SU-DHL-6 (cell line): Measurements from ENCODE around the gene ANKZF1.

Experiments used
- H2AFZ ChIP-seq: fragments of 200-600 bp; sonication (generic); 2 replicates; pipeline ENCODE4 v1.6.1; 2014; ENCODE audit warnings: low read depth, mild to moderate bottlenecking, moderate library complexity, mixed read lengths, antibody characterized with exemption, low read length; ENCODE audit not compliant: severe bottlenecking
- H3F3A ChIP-seq: fragments of 200-600 bp; shearing (Covaris generic); 2 replicates; pipeline ENCODE4 v1.6.0; 2016; ENCODE audit warnings: antibody characterized with exemption, mild to moderate bottlenecking; ENCODE audit not compliant: insufficient read depth
- H3K27ac ChIP-seq: fragments of 200-600 bp; sonication (generic); 2 replicates; pipeline ENCODE4 v1.5.1; 2016; ENCODE audit warnings: low read depth, mild to moderate bottlenecking, low read length, moderate library complexity, mixed read lengths
- H3K27me3 ChIP-seq: fragments of 200-600 bp; sonication (generic), shearing (Covaris generic); 2 replicates; pipeline ENCODE4 v1.6.0; 2014; ENCODE audit warnings: mild to moderate bottlenecking, low read length
- H3K36me3 ChIP-seq: fragments of 200-600 bp; sonication (generic); 2 replicates; pipeline ENCODE4 v1.6.1; 2014; ENCODE audit warnings: mild to moderate bottlenecking, low read length, mixed read lengths
- H3K4me2 ChIP-seq: fragments of 300-600, 200-600 bp; shearing (Covaris generic), sonication (generic); 2 replicates; pipeline ENCODE4 v1.6.0; 2014; ENCODE audit warnings: low read length, low read depth, mild to moderate bottlenecking; ENCODE audit not compliant: poor library complexity, severe bottlenecking
- H3K4me3 ChIP-seq: fragments of 200-600 bp; sonication (generic); 2 replicates; pipeline ENCODE4 v1.5.1; 2014; ENCODE audit warnings: antibody characterized with exemption, low read length, mild to moderate bottlenecking, mixed read lengths; ENCODE audit not compliant: insufficient read depth, poor library complexity, severe bottlenecking
- H3K79me2 ChIP-seq: fragments of 200-600 bp; sonication (generic); 2 replicates; pipeline ENCODE4 v1.6.1; 2014; ENCODE audit warnings: mild to moderate bottlenecking, low read length, moderate library complexity; ENCODE audit not compliant: insufficient read depth
- H3K9ac ChIP-seq: fragments of 200-600 bp; sonication (generic); 2 replicates; pipeline ENCODE4 v1.7.0; 2014; ENCODE audit warnings: mild to moderate bottlenecking, low read length
- H3K9me2 ChIP-seq: fragments of 200-600 bp; sonication (generic); replicated peaks from 2 replicates; pipeline ENCODE4 v1.6.1; 2014; ENCODE audit warnings: low read length; ENCODE audit not compliant: insufficient read depth
- H3K9me3 ChIP-seq: fragments of 200-600 bp; sonication (generic); 2 replicates; pipeline ENCODE4 v1.6.1; 2014; ENCODE audit warnings: low read length, mixed read lengths; ENCODE audit not compliant: insufficient read depth
- H4K20me1 ChIP-seq: fragments of 200-600 bp; sonication (generic); 2 replicates; pipeline ENCODE4 v1.6.1; 2014; ENCODE audit warnings: low read depth, mild to moderate bottlenecking, antibody characterized with exemption, low read length, moderate library complexity, mixed read lengths
- EZH2phosphoT487 ChIP-seq: fragments of 200-600 bp; sonication (generic), shearing (Covaris generic); conservative IDR thresholded peaks from 2 replicates; pipeline ENCODE4 v1.6.1; 2018; ENCODE audit warnings: mild to moderate bottlenecking, antibody characterized with exemption, low read length, moderate library complexity, mixed read lengths
- TF ChIP-seq, protein P1 (sequence below): fragments of 200-600 bp; sonication (generic); IDR thresholded peaks from one replicate; pipeline ENCODE4 v1.5.1; 2017; ENCODE audit warnings: antibody characterized with exemption, mild to moderate bottlenecking, low read length, moderate library complexity; ENCODE audit not compliant: insufficient read depth, poor library complexity, severe bottlenecking

ANKZF1 gene

GRCh38 chr2:219280651-219281050 is 51.0 kb downstream of the ANKZF1 start:
- no peaks in the 10 kb centered on the region for H3K36me3 ChIP-seq
- H3K9ac ChIP-seq = peak overlapping the region; percentile 63; the same call in 1 of the 2 replicates
- no peaks in the 10 kb centered on the region for H3K9me3 ChIP-seq
- peaks cover 13% of the 10 kb centered on the region for H3F3A ChIP-seq
- H3K9me2 ChIP-seq = no peaks in the 10 kb centered on the region
- no peaks in the 10 kb centered on the region for H3K27me3 ChIP-seq
- H3K4me2 ChIP-seq = peak overlapping the region; percentile 60
- TF ChIP-seq EZH2phosphoT487 = no peak
- TF ChIP-seq, protein P1, sequence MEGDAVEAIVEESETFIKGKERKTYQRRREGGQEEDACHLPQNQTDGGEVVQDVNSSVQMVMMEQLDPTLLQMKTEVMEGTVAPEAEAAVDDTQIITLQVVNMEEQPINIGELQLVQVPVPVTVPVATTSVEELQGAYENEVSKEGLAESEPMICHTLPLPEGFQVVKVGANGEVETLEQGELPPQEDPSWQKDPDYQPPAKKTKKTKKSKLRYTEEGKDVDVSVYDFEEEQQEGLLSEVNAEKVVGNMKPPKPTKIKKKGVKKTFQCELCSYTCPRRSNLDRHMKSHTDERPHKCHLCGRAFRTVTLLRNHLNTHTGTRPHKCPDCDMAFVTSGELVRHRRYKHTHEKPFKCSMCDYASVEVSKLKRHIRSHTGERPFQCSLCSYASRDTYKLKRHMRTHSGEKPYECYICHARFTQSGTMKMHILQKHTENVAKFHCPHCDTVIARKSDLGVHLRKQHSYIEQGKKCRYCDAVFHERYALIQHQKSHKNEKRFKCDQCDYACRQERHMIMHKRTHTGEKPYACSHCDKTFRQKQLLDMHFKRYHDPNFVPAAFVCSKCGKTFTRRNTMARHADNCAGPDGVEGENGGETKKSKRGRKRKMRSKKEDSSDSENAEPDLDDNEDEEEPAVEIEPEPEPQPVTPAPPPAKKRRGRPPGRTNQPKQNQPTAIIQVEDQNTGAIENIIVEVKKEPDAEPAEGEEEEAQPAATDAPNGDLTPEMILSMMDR = no peak
- H3K79me2 ChIP-seq = 0 out of 2 replicates have a peak, but pooled peaks cover 4% of the 10 kb centered on the region
- peak overlapping the region; percentile 98; the same call in 1 of the 2 replicates for H3K27ac ChIP-seq
- H4K20me1 ChIP-seq = no peaks in the 10 kb centered on the region
- H2AFZ ChIP-seq = no peak overlapping the region
- H3K4me3 ChIP-seq = no peak overlapping the region

GRCh38 chr2:219281588-219281987 is 52.0 kb downstream of the ANKZF1 start:
- peaks cover 13% of the 10 kb centered on the region for H3F3A ChIP-seq
- TF ChIP-seq EZH2phosphoT487 = no peak
- TF ChIP-seq, protein P1 = no peak
- 0 out of 2 replicates have a peak, but pooled peaks cover 4% of the 10 kb centered on the region for H3K79me2 ChIP-seq
- no peak overlapping the region for H3K4me3 ChIP-seq
- H3K27ac ChIP-seq = no peak overlapping the region
- H3K9me2 ChIP-seq = no peaks in the 10 kb centered on the region
- no peaks in the 10 kb centered on the region for H3K9me3 ChIP-seq
- H2AFZ ChIP-seq = no peak overlapping the region
- no peaks in the 10 kb centered on the region for H3K27me3 ChIP-seq
- H4K20me1 ChIP-seq = no peaks in the 10 kb centered on the region
- no peak overlapping the region for H3K4me2 ChIP-seq
- H3K9ac ChIP-seq = no peak overlapping the region
- no peaks in the 10 kb centered on the region for H3K36me3 ChIP-seq

- Histone ChIP-seq H3K4me2 (no peak overlapping the region), H3K27me3 (no peaks in the 10 kb centered on the region), H3K4me3 (no peak overlapping the region), H3K9ac (no peak overlapping the region), H3K36me3 (no peaks in the 10 kb centered on the region), H3K27ac (no peak overlapping the region), H3K79me2 (0 out of 2 replicates have a peak, but pooled peaks cover under 1% of the 10 kb centered on the region), H3F3A (peaks cover 13% of the 10 kb centered on the region), H4K20me1 (no peaks in the 10 kb centered on the region), H2AFZ (no peak overlapping the region), H3K9me3 (no peaks in the 10 kb centered on the region), H3K9me2 (no peaks in the 10 kb centered on the region)
- TF ChIP-seq, protein P1 = no peak
- no peak for TF ChIP-seq EZH2phosphoT487
Measured at GRCh38 chr2:219282375-219282774, 52.8 kb downstream of the ANKZF1 start.
